Suprapubic skin (tissue), 4 donors: Measurements from ENCODE around the gene EVA1A.

Experiments used
- CTCF ChIP-seq, 2 donors: fragments of 200-600 bp in 1 of 2; fragments of 450-650 bp in 1 of 2; sonication (generic) in 1 of 2; IDR thresholded peaks; one replicate each; pipeline ENCODE4 v1.5.1; 2016 to 2019; ENCODE audit warnings: antibody characterized with exemption in 2 of 2, mild to moderate bottlenecking in 1 of 2, moderate library complexity in 1 of 2
- EP300 ChIP-seq: sonication (generic); formaldehyde crosslinking; IDR thresholded peaks from one replicate; pipeline ENCODE4 v1.6.1; 2017; ENCODE audit warnings: antibody characterized with exemption
- POLR2A ChIP-seq, 2 donors: fragments of 450-650 bp; IDR thresholded peaks; one replicate each; pipeline ENCODE4 v1.6.1; 2017; ENCODE audit warnings: antibody characterized with exemption in 2 of 2, mild to moderate bottlenecking in 2 of 2, moderate library complexity in 2 of 2
- POLR2AphosphoS5 ChIP-seq, 3 donors: sonication (generic); formaldehyde crosslinking; IDR thresholded peaks; one replicate each; pipeline ENCODE4 v1.6.1; 2017; ENCODE audit warnings: antibody characterized with exemption in 3 of 3

GRCh38 chr2:75568174-75568573 is 7.4 kb upstream of the EVA1A start:
- no peak for TF ChIP-seq EP300
- no peak for TF ChIP-seq CTCF (IDR thresholded peaks at IDR 0.05)
- no peak for TF ChIP-seq POLR2A (IDR thresholded peaks at IDR 0.05)
- TF ChIP-seq POLR2AphosphoS5 (IDR thresholded peaks at IDR 0.05), result no peak
